Cerebellar cortex (tissue), 1 donor: ENCODE results near the gene LRCH1.

Experiments used
- DNase-seq: peaks from one replicate; pipeline ENCODE4 v3.0.0-alpha.2; 2015; ENCODE audit warnings: low spot score

Gene LRCH1

GRCh38 chr13:46615888-46616531 is 63.0 kb downstream of the LRCH1 start:
- DNase-seq: no peak

- DNase-seq: no peak
These were observed 64.3 kb downstream of the LRCH1 start for GRCh38 chr13:46617229-46617721.

GRCh38 chr13:46617885-46618284 is 64.9 kb downstream of the LRCH1 start:
- DNase-seq: no peak

- DNase-seq: no peak
These were observed 65.8 kb downstream of the LRCH1 start for GRCh38 chr13:46618694-46619254.

GRCh38 chr13:46620029-46620428 is 67.1 kb downstream of the LRCH1 start:
- no peak for DNase-seq

GRCh38 chr13:46620471-46620870 is 67.5 kb downstream of the LRCH1 start:
- no peak for DNase-seq

- no peak for DNase-seq
These were observed 68.2 kb downstream of the LRCH1 start for GRCh38 chr13:46621133-46621532.

GRCh38 chr13:46621792-46622629 is 69.0 kb downstream of the LRCH1 start:
- no peak for DNase-seq

GRCh38 chr13:46622630-46623256 is 69.8 kb downstream of the LRCH1 start:
- DNase-seq: peak; percentile 94

GRCh38 chr13:46624353-46624752 is 71.4 kb downstream of the LRCH1 start:
- DNase-seq: no peak

GRCh38 chr13:46624821-46625220 is 71.9 kb downstream of the LRCH1 start:
- no peak for DNase-seq

GRCh38 chr13:46627462-46627861 is 74.5 kb downstream of the LRCH1 start:
- no peak for DNase-seq

GRCh38 chr13:46628622-46629365 is 75.8 kb downstream of the LRCH1 start:
- no peak for DNase-seq

GRCh38 chr13:46629811-46630413 is 76.9 kb downstream of the LRCH1 start:
- no peak for DNase-seq

GRCh38 chr13:46630431-46631178 is 77.6 kb downstream of the LRCH1 start:
- no peak for DNase-seq

GRCh38 chr13:46631179-46631542 is 78.2 kb downstream of the LRCH1 start:
- no peak for DNase-seq

GRCh38 chr13:46632176-46632575 is 79.2 kb downstream of the LRCH1 start:
- DNase-seq: no peak

- no peak for DNase-seq
These were observed 80.4 kb downstream of the LRCH1 start for GRCh38 chr13:46633416-46633815.

GRCh38 chr13:46636451-46636850 is 83.5 kb downstream of the LRCH1 start:
- DNase-seq: no peak

- DNase-seq: no peak
These were observed 84.2 kb downstream of the LRCH1 start for GRCh38 chr13:46637213-46637612.

- no peak for DNase-seq
These were observed 85.3 kb downstream of the LRCH1 start for GRCh38 chr13:46638262-46638661.
